Retinal pigment epithelial cell (primary cell): ENCODE results near the gene RAB3IP.

Experiments
- DNase-seq: peaks from one replicate; pipeline ENCODE4 v3.0.0-alpha.2; 2010; ENCODE audit warnings: low read depth
- H3K4me3 ChIP-seq: 2 replicates; pipeline ENCODE4 v1.5.1; 2011; ENCODE audit warnings: mild to moderate bottlenecking, low read length, control low read depth, moderate library complexity
- TF ChIP-seq, protein P1 (sequence below): conservative IDR thresholded peaks from 2 replicates; pipeline ENCODE4 v1.5.1; 2011; ENCODE audit warnings: low read depth, low read length, control low read depth, inconsistent platforms

The RAB3IP gene

GRCh38 chr12:69836015-69836414 lies 97.4 kb downstream of the RAB3IP start:
- TF ChIP-seq, protein P1, sequence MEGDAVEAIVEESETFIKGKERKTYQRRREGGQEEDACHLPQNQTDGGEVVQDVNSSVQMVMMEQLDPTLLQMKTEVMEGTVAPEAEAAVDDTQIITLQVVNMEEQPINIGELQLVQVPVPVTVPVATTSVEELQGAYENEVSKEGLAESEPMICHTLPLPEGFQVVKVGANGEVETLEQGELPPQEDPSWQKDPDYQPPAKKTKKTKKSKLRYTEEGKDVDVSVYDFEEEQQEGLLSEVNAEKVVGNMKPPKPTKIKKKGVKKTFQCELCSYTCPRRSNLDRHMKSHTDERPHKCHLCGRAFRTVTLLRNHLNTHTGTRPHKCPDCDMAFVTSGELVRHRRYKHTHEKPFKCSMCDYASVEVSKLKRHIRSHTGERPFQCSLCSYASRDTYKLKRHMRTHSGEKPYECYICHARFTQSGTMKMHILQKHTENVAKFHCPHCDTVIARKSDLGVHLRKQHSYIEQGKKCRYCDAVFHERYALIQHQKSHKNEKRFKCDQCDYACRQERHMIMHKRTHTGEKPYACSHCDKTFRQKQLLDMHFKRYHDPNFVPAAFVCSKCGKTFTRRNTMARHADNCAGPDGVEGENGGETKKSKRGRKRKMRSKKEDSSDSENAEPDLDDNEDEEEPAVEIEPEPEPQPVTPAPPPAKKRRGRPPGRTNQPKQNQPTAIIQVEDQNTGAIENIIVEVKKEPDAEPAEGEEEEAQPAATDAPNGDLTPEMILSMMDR: no peak
- no peak for DNase-seq
- no peak overlapping the region for H3K4me3 ChIP-seq

DNA sequence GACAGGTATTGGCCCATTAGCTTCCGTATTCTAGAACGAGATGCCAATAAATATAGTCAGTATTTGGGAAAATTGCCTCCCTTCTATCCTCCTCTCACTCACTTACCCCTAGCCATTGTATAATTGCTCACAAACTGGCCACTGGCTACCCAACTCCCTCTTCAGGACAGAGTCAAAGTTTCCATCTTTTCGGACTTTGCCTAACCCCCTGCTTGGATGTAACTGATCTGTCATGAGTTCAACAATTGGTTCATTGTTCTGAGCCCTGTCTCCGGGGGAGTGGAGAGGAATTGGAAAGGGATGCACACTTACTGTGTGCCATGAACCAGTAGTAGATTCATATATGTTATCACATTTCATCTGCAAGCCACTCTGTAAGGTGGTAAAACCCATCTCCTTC lies 98.5 kb downstream of the RAB3IP start:
- no peak overlapping the region for H3K4me3 ChIP-seq
- TF ChIP-seq, protein P1: no peak
- DNase-seq: no peak

DNA sequence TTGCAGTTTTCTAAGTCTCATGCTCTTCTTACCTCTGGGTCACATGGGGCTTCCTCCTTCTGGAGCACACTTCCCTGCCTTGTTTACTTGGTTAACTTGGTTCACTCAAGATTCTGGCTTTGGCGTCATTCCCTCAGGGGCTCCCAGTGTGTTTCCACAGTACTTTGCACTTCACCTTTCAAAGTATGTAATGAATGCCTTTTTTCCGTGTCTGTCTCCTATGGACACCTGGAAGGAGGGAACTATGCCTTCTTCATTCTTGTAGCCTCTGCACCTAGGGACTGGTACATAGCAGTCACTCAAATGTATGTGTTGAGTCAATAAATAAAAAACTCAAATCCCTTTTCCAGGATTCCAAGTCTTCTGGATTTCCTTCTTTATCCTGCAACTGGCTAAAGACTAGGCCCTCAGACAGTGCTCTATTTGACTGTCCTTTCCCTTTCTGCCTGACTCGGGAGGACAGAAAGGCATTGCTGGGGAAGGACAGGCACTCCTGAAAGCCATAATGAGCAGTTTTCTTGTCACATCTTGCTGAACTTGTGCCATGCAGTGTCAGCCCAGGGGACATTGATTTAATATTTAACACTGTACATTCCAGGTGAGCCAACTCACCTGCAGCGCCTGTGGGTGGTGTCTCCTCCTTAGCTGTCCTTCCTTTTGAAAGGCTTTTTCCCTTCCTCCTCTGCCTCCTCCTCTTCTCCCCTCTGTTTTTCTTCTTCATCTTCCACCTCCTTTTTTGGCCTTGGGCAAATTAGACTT lies 99.2 kb downstream of the RAB3IP start:
- TF ChIP-seq, protein P1: no peak
- no peak for DNase-seq

GRCh38 chr12:69840727-69841126 lies 102.1 kb downstream of the RAB3IP start:
- no peak for DNase-seq
- TF ChIP-seq, protein P1: no peak
- H3K4me3 ChIP-seq: no peak overlapping the region

More for the DNA sequence above, 99.2 kb downstream of the RAB3IP start:
- no peak overlapping the region for H3K4me3 ChIP-seq

GRCh38 chr12:69843608-69844007 lies 104.9 kb downstream of the RAB3IP start:
- TF ChIP-seq, protein P1: no peak
- no peak for DNase-seq
- H3K4me3 ChIP-seq: no peak overlapping the region

DNA sequence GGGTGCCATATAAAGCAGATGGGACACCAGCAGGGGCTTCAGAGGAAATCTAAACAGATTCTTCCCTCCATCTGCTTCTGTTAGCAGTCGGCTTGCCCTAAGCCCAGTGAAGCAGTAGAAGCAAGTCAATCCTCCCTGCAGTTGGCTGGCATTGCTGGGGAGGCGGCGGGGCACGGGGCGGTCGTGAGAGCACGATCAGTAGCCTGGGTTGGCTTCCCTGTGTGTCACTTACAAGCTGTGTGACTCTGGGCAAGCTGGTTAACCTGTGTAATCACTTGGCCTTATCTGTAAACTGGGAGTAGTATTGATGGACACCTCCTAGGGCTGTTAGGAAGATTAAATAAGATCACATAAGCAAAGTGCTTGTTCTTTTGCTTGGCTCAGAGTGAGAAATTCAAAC lies 105.8 kb downstream of the RAB3IP start:
- H3K4me3 ChIP-seq: no peak overlapping the region
- no peak for DNase-seq
- TF ChIP-seq, protein P1: no peak

DNA sequence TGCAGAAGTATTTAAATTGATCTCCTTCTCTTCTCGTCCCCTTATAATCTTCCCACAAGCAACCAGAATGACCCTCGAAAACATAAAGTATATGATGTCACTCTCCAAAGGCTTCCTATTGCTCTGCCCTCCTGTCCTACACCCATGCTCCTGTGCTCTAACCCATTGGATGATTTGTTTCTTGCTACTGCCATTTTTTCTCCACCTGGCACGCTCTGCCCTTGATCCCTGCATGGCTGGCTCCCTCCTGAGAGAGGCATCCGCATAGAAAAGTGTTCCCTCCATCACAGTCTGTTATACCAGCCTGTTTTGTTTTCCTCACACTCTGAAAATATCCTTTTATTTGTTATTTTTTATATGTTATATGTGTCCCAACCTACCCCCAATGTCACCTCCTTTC lies 106.2 kb downstream of the RAB3IP start:
- DNase-seq: no peak
- TF ChIP-seq, protein P1: no peak
- no peak overlapping the region for H3K4me3 ChIP-seq
